ENCODE measurements around the gene ZNFX1. TPM values are rescaled to one million over a fixed set of nuclear protein-coding genes. Genes with fewer than 3 reads are reported as not detected.

ZNFX1 gene
- total RNA-seq, 1 experiment from 2014 or later, result 11.0 TPM

DNA sequence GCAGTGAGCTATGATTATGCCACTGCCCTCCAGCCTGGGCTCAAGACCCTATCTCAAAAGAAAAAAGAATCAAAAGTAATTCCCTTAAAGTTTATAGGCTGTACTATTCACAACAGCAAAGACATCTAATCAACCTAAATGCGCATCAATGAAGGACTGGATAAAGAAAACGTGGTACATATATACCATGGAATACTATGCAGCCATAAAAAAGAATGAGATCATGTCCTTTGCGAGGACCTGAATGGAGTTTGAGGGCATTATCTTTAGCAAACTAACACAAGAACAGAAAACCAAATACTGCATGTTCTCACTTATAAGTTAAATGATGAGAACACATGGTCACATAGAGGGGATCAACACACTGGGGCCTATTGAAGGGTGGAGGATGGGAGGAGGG, 16.7 kb downstream of the ZNFX1 start:
- Mint-ChIP-seq H3K4me3 (no peak overlapping the region), H3K4me1 (no peaks in the 10 kb centered on the region), H3K36me3 (peaks cover 73% of the 10 kb centered on the region), H3K27me3 (ENCODE audit: low read depth) (no peaks in the 10 kb centered on the region), H3K27ac (no peak overlapping the region), H3K9me3 (peaks cover 4% of the 10 kb centered on the region)
- TF ChIP-seq ZNF317 (CRISPR knock-in tag; IDR thresholded peaks at IDR 0.05; ENCODE audit: borderline replicate concordance, low read depth) (no peak), FOXP1 (CRISPR knock-in tag; IDR thresholded peaks at IDR 0.05; ENCODE audit: borderline replicate concordance) (no peak), ELF4 (CRISPR knock-in tag; IDR thresholded peaks at IDR 0.05; ENCODE audit: low read depth) (no peak), ZNF219 (CRISPR knock-in tag; IDR thresholded peaks at IDR 0.05; ENCODE audit: borderline replicate concordance) (no peak), SP1 (CRISPR knock-in tag; conservative IDR thresholded peaks at IDR 0.05) (no peak), SMAD3 (CRISPR knock-in tag; IDR thresholded peaks at IDR 0.05; ENCODE audit: borderline replicate concordance) (no peak), JAZF1 (CRISPR knock-in tag; IDR thresholded peaks at IDR 0.05) (no peak)
- TF ChIP-seq, protein P1, sequence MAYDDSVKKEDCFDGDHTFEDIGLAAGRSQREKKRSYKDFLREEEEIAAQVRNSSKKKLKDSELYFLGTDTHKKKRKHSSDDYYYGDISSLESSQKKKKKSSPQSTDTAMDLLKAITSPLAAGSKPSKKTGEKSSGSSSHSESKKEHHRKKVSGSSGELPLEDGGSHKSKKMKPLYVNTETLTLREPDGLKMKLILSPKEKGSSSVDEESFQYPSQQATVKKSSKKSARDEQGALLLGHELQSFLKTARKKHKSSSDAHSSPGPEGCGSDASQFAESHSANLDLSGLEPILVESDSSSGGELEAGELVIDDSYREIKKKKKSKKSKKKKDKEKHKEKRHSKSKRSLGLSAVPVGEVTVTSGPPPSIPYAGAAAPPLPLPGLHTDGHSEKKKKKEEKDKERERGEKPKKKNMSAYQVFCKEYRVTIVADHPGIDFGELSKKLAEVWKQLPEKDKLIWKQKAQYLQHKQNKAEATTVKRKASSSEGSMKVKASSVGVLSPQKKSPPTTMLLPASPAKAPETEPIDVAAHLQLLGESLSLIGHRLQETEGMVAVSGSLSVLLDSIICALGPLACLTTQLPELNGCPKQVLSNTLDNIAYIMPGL (CRISPR knock-in tag; IDR thresholded peaks at IDR 0.05), result no peak
- TF ChIP-seq, protein P2, sequence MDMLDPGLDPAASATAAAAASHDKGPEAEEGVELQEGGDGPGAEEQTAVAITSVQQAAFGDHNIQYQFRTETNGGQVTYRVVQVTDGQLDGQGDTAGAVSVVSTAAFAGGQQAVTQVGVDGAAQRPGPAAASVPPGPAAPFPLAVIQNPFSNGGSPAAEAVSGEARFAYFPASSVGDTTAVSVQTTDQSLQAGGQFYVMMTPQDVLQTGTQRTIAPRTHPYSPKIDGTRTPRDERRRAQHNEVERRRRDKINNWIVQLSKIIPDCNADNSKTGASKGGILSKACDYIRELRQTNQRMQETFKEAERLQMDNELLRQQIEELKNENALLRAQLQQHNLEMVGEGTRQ (CRISPR knock-in tag; IDR thresholded peaks at IDR 0.05), result no peak
- TF ChIP-seq, protein P3, sequence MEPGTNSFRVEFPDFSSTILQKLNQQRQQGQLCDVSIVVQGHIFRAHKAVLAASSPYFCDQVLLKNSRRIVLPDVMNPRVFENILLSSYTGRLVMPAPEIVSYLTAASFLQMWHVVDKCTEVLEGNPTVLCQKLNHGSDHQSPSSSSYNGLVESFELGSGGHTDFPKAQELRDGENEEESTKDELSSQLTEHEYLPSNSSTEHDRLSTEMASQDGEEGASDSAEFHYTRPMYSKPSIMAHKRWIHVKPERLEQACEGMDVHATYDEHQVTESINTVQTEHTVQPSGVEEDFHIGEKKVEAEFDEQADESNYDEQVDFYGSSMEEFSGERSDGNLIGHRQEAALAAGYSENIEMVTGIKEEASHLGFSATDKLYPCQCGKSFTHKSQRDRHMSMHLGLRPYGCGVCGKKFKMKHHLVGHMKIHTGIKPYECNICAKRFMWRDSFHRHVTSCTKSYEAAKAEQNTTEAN (CRISPR knock-in tag; IDR thresholded peaks at IDR 0.05), result no peak
- no peak for ATAC-seq
- ChIA-PET POLR2A (no interaction called here), CTCF (no interaction called here)
- DNase-seq (ENCODE audit: low spot score), result no peak

DNA sequence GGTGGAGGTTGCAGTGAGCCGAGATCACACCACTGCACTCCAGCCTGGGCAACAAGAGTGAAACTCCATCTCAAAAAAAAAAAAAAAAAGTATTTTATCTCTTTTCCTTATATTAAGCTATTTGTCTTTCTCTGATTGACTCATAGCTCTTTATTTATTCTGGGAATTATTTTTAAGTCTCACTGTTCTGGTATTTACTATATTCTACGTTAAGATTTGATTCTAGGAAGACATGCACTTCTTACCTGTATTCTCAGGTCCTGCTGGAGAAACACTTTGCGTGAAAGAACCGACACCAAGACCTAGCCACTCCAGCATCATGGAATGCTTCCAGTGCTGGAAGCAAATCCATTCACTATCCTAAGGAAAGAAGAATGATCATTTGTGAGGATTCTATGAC, 17.6 kb downstream of the ZNFX1 start:
- ChIA-PET CTCF (interaction anchor here (1.3 kb wide), 1 partner anchor 14 kb away, joined by 3 read pairs; no protein-coding TSS in a partner anchor), POLR2A (interaction anchor here (0.7 kb wide), 1 partner anchor 14 kb away, joined by 4 read pairs; no protein-coding TSS in a partner anchor)
- no peak for ATAC-seq
- TF ChIP-seq OVOL2 (CRISPR knock-in tag; IDR thresholded peaks at IDR 0.05; ENCODE audit: borderline replicate concordance) (no peak), NR2C2 (CRISPR knock-in tag; IDR thresholded peaks at IDR 0.05) (no peak)
- TF ChIP-seq, protein P4, sequence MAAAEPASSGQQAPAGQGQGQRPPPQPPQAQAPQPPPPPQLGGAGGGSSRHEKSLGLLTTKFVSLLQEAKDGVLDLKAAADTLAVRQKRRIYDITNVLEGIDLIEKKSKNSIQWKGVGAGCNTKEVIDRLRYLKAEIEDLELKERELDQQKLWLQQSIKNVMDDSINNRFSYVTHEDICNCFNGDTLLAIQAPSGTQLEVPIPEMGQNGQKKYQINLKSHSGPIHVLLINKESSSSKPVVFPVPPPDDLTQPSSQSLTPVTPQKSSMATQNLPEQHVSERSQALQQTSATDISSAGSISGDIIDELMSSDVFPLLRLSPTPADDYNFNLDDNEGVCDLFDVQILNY (CRISPR knock-in tag; IDR thresholded peaks at IDR 0.05), result no peak
- TF ChIP-seq, protein P5, sequence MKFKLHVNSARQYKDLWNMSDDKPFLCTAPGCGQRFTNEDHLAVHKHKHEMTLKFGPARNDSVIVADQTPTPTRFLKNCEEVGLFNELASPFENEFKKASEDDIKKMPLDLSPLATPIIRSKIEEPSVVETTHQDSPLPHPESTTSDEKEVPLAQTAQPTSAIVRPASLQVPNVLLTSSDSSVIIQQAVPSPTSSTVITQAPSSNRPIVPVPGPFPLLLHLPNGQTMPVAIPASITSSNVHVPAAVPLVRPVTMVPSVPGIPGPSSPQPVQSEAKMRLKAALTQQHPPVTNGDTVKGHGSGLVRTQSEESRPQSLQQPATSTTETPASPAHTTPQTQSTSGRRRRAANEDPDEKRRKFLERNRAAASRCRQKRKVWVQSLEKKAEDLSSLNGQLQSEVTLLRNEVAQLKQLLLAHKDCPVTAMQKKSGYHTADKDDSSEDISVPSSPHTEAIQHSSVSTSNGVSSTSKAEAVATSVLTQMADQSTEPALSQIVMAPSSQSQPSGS (CRISPR knock-in tag; IDR thresholded peaks at IDR 0.05; ENCODE audit: borderline replicate concordance, low read depth), result no peak
- Mint-ChIP-seq H3K27ac (no peak overlapping the region), H3K9me3 (peaks cover 4% of the 10 kb centered on the region), H3K36me3 (peaks cover 78% of the 10 kb centered on the region), H3K27me3 (ENCODE audit: low read depth) (no peaks in the 10 kb centered on the region), H3K4me3 (no peak overlapping the region), H3K4me1 (no peaks in the 10 kb centered on the region)
- no peak for DNase-seq (ENCODE audit: low spot score)

DNA sequence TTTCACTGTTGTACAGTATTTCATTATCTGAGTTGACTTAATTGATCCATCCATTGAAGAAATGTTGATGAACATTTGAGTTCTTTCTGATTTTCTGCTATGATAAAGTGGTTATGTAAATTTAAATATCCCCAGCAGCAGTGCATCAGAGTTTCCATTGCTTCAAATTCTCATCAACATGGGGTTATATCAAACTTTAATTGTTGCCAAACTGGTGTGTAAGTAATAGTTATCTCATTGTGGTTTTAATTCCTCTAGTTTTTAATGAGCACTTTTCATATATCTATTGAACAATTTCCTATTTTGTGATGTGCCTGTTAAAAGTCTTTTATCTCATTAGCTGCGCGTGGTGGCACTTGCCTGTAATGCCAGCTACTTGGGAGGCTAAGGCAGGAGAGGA, 18.1 kb downstream of the ZNFX1 start:
- CTCF ChIA-PET, result interaction anchor here (1.3 kb wide), 1 partner anchor 13 kb away, joined by 3 read pairs; no protein-coding TSS in a partner anchor
- no peaks in the 10 kb centered on the region for H3K4me1 Mint-ChIP-seq
- peaks cover 4% of the 10 kb centered on the region for H3K9me3 Mint-ChIP-seq
- H3K27ac Mint-ChIP-seq, result no peak overlapping the region
- no peak overlapping the region for H3K4me3 Mint-ChIP-seq
- TF ChIP-seq ZNF138 (CRISPR knock-in tag; conservative IDR thresholded peaks at IDR 0.05) (no peak), TEAD4 (CRISPR knock-in tag; IDR thresholded peaks at IDR 0.05) (no peak), ETV6 (CRISPR knock-in tag; IDR thresholded peaks at IDR 0.05) (no peak), ZNF219 (CRISPR knock-in tag; IDR thresholded peaks at IDR 0.05; ENCODE audit: borderline replicate concordance) (no peak), ZNF671 (CRISPR knock-in tag; IDR thresholded peaks at IDR 0.05) (no peak), ZNF232 (CRISPR knock-in tag; IDR thresholded peaks at IDR 0.05) (no peak), FOXJ3 (CRISPR knock-in tag; IDR thresholded peaks at IDR 0.05; ENCODE audit: borderline replicate concordance) (no peak), ZNF121 (CRISPR knock-in tag; IDR thresholded peaks at IDR 0.05) (no peak), ZNF416 (CRISPR knock-in tag; IDR thresholded peaks at IDR 0.05) (no peak), SOX15 (CRISPR knock-in tag; IDR thresholded peaks at IDR 0.05) (no peak)
- TF ChIP-seq, protein P6, sequence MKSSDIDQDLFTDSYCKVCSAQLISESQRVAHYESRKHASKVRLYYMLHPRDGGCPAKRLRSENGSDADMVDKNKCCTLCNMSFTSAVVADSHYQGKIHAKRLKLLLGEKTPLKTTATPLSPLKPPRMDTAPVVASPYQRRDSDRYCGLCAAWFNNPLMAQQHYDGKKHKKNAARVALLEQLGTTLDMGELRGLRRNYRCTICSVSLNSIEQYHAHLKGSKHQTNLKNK (CRISPR knock-in tag; IDR thresholded peaks at IDR 0.05), result no peak
- TF ChIP-seq, protein P7, sequence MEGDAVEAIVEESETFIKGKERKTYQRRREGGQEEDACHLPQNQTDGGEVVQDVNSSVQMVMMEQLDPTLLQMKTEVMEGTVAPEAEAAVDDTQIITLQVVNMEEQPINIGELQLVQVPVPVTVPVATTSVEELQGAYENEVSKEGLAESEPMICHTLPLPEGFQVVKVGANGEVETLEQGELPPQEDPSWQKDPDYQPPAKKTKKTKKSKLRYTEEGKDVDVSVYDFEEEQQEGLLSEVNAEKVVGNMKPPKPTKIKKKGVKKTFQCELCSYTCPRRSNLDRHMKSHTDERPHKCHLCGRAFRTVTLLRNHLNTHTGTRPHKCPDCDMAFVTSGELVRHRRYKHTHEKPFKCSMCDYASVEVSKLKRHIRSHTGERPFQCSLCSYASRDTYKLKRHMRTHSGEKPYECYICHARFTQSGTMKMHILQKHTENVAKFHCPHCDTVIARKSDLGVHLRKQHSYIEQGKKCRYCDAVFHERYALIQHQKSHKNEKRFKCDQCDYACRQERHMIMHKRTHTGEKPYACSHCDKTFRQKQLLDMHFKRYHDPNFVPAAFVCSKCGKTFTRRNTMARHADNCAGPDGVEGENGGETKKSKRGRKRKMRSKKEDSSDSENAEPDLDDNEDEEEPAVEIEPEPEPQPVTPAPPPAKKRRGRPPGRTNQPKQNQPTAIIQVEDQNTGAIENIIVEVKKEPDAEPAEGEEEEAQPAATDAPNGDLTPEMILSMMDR (IDR thresholded peaks at IDR 0.05), result no peak
- POLR2A ChIA-PET, result interaction anchor here (0.7 kb wide), 1 partner anchor 13 kb away, joined by 4 read pairs; no protein-coding TSS in a partner anchor
- ATAC-seq (no peak), DNase-seq (ENCODE audit: low spot score) (no peak)
- H3K27me3 Mint-ChIP-seq (ENCODE audit: low read depth), result no peaks in the 10 kb centered on the region
- H3K36me3 Mint-ChIP-seq, result peaks cover 75% of the 10 kb centered on the region

All from WTC11 (cell line).